GM12892 (cell line): ENCODE results near the gene OPA3.

Experiments
- POLR2A ChIP-seq: IDR thresholded peaks from 2 replicates; pipeline ENCODE4 v1.6.1; 2011; ENCODE audit warnings: low read depth, low read length, control low read depth
- POLR2AphosphoS5 ChIP-seq: IDR thresholded peaks from 2 replicates; pipeline ENCODE4 v1.6.1; 2011; ENCODE audit warnings: low read depth, low read length, control low read depth

DNA sequence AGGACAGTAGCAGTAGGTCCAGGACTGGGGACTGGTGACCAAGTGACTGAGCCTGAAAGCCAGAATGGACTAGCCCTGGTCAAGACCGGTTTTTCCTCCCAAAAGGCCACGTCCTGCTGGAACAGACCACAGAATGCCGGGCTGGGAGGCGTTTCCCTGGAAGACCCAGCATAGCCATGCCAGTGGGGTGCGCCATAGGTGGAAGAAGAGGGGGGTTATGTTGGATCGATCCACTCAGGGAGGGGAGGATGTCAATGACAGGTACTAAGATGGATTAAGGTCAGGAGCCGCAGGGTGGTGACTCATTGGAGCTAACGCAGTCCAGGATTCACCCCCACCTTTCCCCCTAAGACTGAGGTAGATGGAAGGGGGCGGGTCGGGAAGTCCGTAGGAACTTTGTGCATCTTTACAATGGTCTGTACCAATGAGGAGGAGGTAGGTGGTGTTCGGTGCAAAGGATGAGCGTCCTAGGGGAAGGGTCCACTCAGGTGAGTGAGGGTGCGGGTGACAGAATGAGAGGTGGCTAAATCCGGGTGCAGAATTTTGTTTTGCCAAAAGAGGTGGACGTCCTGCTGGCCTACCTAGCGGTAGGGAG is 56.4 kb downstream of the OPA3 start:
- TF ChIP-seq POLR2A (peak; percentile 42), POLR2AphosphoS5 (peak; percentile 90)
